SU-DHL-6 (cell line): ENCODE results near the gene RND3.

Experiments used
- H2AFZ ChIP-seq: fragments of 200-600 bp; sonication (generic); 2 replicates; pipeline ENCODE4 v1.6.1; 2014; ENCODE audit warnings: low read depth, mild to moderate bottlenecking, moderate library complexity, mixed read lengths, antibody characterized with exemption, low read length; ENCODE audit not compliant: severe bottlenecking
- H3F3A ChIP-seq: fragments of 200-600 bp; shearing (Covaris generic); 2 replicates; pipeline ENCODE4 v1.6.0; 2016; ENCODE audit warnings: antibody characterized with exemption, mild to moderate bottlenecking; ENCODE audit not compliant: insufficient read depth
- H3K27ac ChIP-seq: fragments of 200-600 bp; sonication (generic); 2 replicates; pipeline ENCODE4 v1.5.1; 2016; ENCODE audit warnings: low read depth, mild to moderate bottlenecking, low read length, moderate library complexity, mixed read lengths
- H3K27me3 ChIP-seq: fragments of 200-600 bp; sonication (generic), shearing (Covaris generic); 2 replicates; pipeline ENCODE4 v1.6.0; 2014; ENCODE audit warnings: mild to moderate bottlenecking, low read length
- H3K36me3 ChIP-seq: fragments of 200-600 bp; sonication (generic); 2 replicates; pipeline ENCODE4 v1.6.1; 2014; ENCODE audit warnings: mild to moderate bottlenecking, low read length, mixed read lengths
- H3K4me2 ChIP-seq: fragments of 300-600, 200-600 bp; shearing (Covaris generic), sonication (generic); 2 replicates; pipeline ENCODE4 v1.6.0; 2014; ENCODE audit warnings: low read length, low read depth, mild to moderate bottlenecking; ENCODE audit not compliant: poor library complexity, severe bottlenecking
- H3K4me3 ChIP-seq: fragments of 200-600 bp; sonication (generic); 2 replicates; pipeline ENCODE4 v1.5.1; 2014; ENCODE audit warnings: antibody characterized with exemption, low read length, mild to moderate bottlenecking, mixed read lengths; ENCODE audit not compliant: insufficient read depth, poor library complexity, severe bottlenecking
- H3K79me2 ChIP-seq: fragments of 200-600 bp; sonication (generic); 2 replicates; pipeline ENCODE4 v1.6.1; 2014; ENCODE audit warnings: mild to moderate bottlenecking, low read length, moderate library complexity; ENCODE audit not compliant: insufficient read depth
- H3K9ac ChIP-seq: fragments of 200-600 bp; sonication (generic); 2 replicates; pipeline ENCODE4 v1.7.0; 2014; ENCODE audit warnings: mild to moderate bottlenecking, low read length
- H3K9me2 ChIP-seq: fragments of 200-600 bp; sonication (generic); replicated peaks from 2 replicates; pipeline ENCODE4 v1.6.1; 2014; ENCODE audit warnings: low read length; ENCODE audit not compliant: insufficient read depth
- H3K9me3 ChIP-seq: fragments of 200-600 bp; sonication (generic); 2 replicates; pipeline ENCODE4 v1.6.1; 2014; ENCODE audit warnings: low read length, mixed read lengths; ENCODE audit not compliant: insufficient read depth
- H4K20me1 ChIP-seq: fragments of 200-600 bp; sonication (generic); 2 replicates; pipeline ENCODE4 v1.6.1; 2014; ENCODE audit warnings: low read depth, mild to moderate bottlenecking, antibody characterized with exemption, low read length, moderate library complexity, mixed read lengths
- CTCF ChIP-seq: fragments of 200-600 bp; sonication (generic); IDR thresholded peaks from one replicate; pipeline ENCODE4 v1.5.1; 2017; ENCODE audit warnings: antibody characterized with exemption, mild to moderate bottlenecking, low read length, moderate library complexity; ENCODE audit not compliant: insufficient read depth, poor library complexity, severe bottlenecking
- EZH2phosphoT487 ChIP-seq: fragments of 200-600 bp; sonication (generic), shearing (Covaris generic); conservative IDR thresholded peaks from 2 replicates; pipeline ENCODE4 v1.6.1; 2018; ENCODE audit warnings: mild to moderate bottlenecking, antibody characterized with exemption, low read length, moderate library complexity, mixed read lengths

The RND3 gene

GRCh38 chr2:150522269-150522668 lies 34.8 kb upstream of the RND3 start:
- Histone ChIP-seq H3F3A (no peaks in the 10 kb centered on the region), H3K27ac (no peak overlapping the region)
- no peak for TF ChIP-seq EZH2phosphoT487
- TF ChIP-seq CTCF: no peak

GRCh38 chr2:150520887-150521664 lies 33.6 kb upstream of the RND3 start:
- H4K20me1 ChIP-seq: no peaks in the 10 kb centered on the region
- no peak overlapping the region for H3K4me2 ChIP-seq
- no peaks in the 10 kb centered on the region for H3F3A ChIP-seq
- no peak overlapping the region for H3K27ac ChIP-seq
- no peaks in the 10 kb centered on the region for H3K79me2 ChIP-seq
- no peaks in the 10 kb centered on the region; the same call in 1 of the 2 replicates for H3K9me2 ChIP-seq
- H2AFZ ChIP-seq: no peak overlapping the region
- no peak overlapping the region for H3K4me3 ChIP-seq
- no peaks in the 10 kb centered on the region for H3K9me3 ChIP-seq
- TF ChIP-seq EZH2phosphoT487 (no peak), CTCF (no peak)
- H3K27me3 ChIP-seq: no peaks in the 10 kb centered on the region
- no peaks in the 10 kb centered on the region for H3K36me3 ChIP-seq
- no peak overlapping the region for H3K9ac ChIP-seq

More at GRCh38 chr2:150522269-150522668, 34.8 kb upstream of the RND3 start:
- Histone ChIP-seq H3K4me3 (no peak overlapping the region), H3K9me3 (no peaks in the 10 kb centered on the region), H4K20me1 (no peaks in the 10 kb centered on the region), H3K27me3 (no peaks in the 10 kb centered on the region), H3K36me3 (no peaks in the 10 kb centered on the region), H3K9me2 (no peaks in the 10 kb centered on the region), H3K9ac (no peak overlapping the region), H2AFZ (no peak overlapping the region), H3K79me2 (no peaks in the 10 kb centered on the region), H3K4me2 (no peak overlapping the region)

- no peak overlapping the region for H3K4me2 ChIP-seq
- no peaks in the 10 kb centered on the region for H3K27me3 ChIP-seq
- no peak overlapping the region for H3K9ac ChIP-seq
- H3K27ac ChIP-seq: no peak overlapping the region
- TF ChIP-seq EZH2phosphoT487: no peak
- TF ChIP-seq CTCF: no peak
- H3K9me2 ChIP-seq: no peaks in the 10 kb centered on the region; the same call in 1 of the 2 replicates
- no peak overlapping the region for H3K4me3 ChIP-seq
- H3F3A ChIP-seq: no peaks in the 10 kb centered on the region
- no peaks in the 10 kb centered on the region for H3K79me2 ChIP-seq
- H3K36me3 ChIP-seq: no peaks in the 10 kb centered on the region
- no peaks in the 10 kb centered on the region for H3K9me3 ChIP-seq
- no peaks in the 10 kb centered on the region for H4K20me1 ChIP-seq
- H2AFZ ChIP-seq: no peak overlapping the region
Measured at GRCh38 chr2:150520033-150520432, 32.6 kb upstream of the RND3 start.
